VCaP (cell line): ENCODE data around the gene OBI1.
"Not testable (repeated sequence)": the region's sequence is repeated elsewhere in the genome, so short reads cannot be mapped to it uniquely, and the experiment has no call there.

Experiments
- H3K27ac ChIP-seq: fragments of 450-650 bp; 2 replicates; pipeline ENCODE4 v1.5.1; 2017
- TF ChIP-seq, protein P1 (sequence below): fragments of 450-650 bp; conservative IDR thresholded peaks from 2 replicates; pipeline ENCODE4 v1.5.1; 2017; ENCODE audit warnings: mild to moderate bottlenecking, moderate library complexity

The OBI1 gene

DNA sequence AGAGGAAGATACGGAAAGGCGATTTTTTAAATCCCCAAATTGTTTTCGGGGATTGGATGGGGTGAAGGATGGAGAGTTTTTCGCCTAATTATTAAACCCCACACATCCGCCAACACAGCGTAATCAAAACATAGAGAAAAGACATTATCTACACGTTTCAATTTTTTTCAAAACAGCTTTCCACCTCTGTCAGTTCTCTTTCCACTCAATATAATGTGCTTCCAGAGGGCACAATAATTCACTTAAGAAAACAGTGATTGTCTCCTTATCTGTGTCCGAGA, 435 bp upstream of the OBI1 start:
- TF ChIP-seq, protein P1, sequence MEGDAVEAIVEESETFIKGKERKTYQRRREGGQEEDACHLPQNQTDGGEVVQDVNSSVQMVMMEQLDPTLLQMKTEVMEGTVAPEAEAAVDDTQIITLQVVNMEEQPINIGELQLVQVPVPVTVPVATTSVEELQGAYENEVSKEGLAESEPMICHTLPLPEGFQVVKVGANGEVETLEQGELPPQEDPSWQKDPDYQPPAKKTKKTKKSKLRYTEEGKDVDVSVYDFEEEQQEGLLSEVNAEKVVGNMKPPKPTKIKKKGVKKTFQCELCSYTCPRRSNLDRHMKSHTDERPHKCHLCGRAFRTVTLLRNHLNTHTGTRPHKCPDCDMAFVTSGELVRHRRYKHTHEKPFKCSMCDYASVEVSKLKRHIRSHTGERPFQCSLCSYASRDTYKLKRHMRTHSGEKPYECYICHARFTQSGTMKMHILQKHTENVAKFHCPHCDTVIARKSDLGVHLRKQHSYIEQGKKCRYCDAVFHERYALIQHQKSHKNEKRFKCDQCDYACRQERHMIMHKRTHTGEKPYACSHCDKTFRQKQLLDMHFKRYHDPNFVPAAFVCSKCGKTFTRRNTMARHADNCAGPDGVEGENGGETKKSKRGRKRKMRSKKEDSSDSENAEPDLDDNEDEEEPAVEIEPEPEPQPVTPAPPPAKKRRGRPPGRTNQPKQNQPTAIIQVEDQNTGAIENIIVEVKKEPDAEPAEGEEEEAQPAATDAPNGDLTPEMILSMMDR = no peak
- H3K27ac ChIP-seq = peak overlapping the region; percentile 72

DNA sequence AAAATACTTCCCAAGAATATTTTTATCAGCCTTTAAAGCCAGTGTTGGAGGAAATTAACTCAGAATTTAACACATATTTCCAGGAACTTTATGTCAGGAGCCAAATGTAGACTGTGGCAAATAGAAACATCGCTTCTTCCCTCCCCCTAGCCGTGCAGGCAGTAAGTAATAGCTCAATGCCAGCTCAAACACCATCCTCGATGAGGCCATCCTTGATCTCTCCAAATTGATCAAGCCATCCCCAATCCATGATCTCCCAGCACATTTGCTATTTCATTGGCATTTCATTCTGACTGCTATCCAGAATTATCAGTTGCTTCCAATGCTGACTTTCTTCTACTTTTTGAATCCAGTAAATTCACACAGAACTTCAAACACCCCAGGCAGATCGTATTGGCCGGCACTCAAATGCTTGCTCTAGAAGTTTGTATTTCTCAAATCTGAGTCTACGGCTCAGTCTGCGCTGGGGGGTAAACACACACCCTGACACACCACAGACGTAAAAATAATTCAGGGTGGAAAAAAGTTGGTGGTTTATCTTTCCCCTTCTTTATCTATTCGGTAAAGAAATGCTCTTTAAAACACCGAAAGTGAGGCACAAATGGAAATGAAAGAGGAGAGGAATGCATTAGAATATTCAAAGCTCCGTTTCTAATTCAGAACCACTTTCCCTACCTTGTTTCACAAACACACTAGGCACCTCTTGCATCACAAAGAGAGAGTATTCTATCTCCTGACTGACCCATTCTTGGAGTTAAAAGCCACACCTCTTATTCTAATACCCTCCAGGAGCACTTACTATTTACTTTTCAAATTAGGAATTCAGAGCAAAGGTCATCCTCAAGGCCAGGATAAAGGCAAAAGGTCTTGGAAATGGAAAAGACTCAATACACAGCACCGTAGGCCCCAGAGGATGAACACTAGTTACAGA, 991 bp downstream of the OBI1 start:
- H3K27ac ChIP-seq = peak overlapping the region; percentile 72
- TF ChIP-seq, protein P1 = no peak

DNA sequence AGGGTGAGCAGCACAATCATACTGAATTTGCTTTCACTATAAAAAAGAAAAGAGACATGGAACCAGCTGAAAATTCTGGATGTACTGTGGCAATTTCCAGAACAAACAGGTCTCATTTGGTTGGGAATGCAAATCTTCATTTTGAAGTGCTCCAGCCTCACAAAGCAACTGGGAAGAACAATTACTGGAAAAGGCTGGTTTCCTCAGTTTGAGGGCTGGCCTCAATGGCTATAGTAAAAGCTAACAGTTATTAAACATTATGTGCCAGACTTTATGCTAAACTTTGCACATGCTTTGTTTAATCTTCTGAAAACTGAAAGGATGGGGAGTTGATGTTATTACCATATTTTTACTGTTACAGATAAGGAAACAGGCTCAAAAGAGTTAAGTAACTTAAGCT, 3.0 kb downstream of the OBI1 start:
- TF ChIP-seq, protein P1 = no peak
- H3K27ac ChIP-seq = no peak overlapping the region

DNA sequence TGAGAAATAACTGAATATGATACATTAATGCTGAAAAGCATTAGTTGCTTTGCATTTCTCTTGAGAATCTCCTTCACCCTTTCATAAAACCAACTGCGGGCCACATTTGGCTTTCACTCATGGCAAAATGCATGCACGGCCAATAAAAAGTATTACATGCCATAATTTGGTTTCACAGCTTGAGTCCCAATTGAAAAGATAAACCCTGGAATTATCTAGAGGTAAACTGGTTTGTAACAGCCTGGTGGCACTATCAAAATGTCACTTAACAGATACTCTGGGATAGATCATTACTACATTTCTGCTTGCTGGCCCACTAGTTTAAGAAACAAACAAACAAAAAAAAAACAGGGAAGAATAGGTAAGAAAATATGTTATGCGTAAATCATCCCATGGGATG, 3.9 kb downstream of the OBI1 start:
- TF ChIP-seq, protein P1 = no peak
- no peak overlapping the region for H3K27ac ChIP-seq

DNA sequence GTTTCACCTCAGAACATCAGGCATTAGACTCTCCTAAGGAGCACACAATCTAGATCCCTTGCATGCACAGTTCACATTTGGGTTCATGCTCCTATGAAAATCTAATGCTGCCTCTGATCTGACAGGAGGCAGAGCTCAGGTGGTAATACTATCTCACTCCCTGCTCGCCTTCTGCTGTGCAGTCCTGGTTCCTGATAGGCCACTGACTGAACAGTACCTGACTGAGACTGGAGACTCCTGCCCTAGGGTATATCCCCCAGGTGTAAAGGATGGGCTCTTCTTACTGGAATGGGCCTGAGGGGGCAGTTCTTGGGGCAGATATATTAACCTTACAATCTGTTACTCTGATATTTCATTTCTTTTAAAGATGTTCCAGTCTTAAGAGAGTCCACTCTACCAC, 6.3 kb downstream of the OBI1 start:
- TF ChIP-seq, protein P1 = no peak
- H3K27ac ChIP-seq = no peak overlapping the region

DNA sequence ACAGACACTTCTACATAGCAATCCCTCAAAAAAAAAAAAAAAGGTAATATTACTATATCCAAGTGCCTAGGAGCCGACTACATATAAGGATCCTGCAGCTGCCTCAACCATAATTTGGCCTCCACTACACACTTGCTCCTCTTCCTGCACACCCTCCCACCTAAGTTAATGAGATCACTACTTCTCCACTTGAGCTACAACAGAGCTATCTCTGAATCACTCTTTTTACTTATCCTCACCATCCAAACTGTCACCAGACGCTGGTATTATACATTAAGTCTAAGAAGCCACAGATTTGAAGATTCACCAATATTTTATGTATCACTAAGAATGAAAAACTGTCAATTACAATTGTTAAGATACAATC, 8.3 kb downstream of the OBI1 start:
- H3K27ac ChIP-seq = 0 out of 2 replicates have a peak overlapping the region, but pooled peaks have one; percentile 27
- TF ChIP-seq, protein P1 = no peak

DNA sequence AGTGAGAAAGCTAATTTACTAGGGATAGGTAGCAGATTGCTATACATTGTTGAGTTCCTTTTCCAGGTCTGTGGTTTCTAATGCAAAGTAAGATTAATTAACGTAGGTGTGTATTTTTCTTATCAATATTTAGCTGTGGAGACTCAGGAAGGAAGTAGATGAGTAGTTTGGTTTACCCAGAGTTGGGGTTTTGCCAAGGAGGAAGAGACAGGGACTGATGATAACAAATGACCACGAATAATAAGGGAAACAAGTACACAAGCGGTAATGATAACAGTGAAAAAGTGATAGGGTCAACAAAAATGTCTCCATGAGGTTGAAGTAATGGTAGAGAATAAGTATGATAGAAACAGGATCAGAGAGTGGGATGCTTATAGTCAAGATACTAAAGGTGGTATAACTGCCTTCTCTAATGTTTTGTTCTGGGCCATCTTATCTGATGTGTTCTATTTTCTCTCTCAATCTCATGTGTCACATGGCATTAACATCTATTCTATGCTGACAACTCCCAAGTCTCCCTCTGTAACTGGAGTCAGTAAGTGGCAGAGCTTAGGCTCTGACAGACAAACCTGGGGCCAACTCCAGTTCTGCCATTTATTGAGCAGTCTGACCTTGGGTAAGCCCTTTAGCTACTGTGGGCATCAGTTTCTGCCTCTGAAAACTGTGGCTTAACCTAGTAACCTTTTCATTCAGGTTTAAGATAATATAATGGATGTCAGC, 8.8 kb downstream of the OBI1 start:
- peak overlapping the region; percentile 27; the same call in 1 of the 2 replicates for H3K27ac ChIP-seq
- TF ChIP-seq, protein P1 = no peak

DNA sequence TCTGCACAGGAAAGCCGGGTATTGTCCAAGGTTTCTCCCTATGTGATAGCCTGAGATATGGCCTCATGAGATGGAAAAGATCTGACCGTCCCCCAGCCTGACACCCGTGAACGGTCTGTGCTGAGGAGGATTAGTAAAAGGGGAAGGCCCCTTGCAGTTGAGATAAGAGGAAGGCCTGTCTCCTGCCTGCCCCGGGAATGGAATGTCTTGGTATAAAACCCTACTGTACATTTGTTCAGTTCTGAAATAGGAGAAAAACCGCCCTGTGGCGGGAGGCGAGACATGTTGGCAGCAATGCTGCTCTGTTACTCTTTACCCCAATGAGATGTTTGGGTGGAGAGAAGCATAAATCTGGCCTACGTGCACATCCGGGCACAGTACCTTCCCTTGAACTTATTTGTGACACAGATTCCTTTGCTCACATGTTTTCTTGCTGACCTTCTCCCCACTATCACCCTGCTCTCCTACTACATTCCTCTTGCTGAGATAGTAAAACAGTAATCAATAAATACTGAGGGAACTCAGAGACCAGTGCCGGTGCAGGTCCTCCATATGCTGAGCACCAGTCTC, 11.8 kb downstream of the OBI1 start:
- H3K27ac ChIP-seq = not testable (repeated sequence)
